H1 (cell line): ENCODE measurements around the gene TTC3. TPM values are rescaled to one million over a fixed set of nuclear protein-coding genes. Genes with fewer than 3 reads are reported as not detected.
A peak's percentile ranks its signal among the peaks of the same experiment; 100 is the strongest.

Experiments
- CTCF ChIA-PET: fragments of 300-600 bp; sonication (Branson Sonifier 250); formaldehyde crosslinking; loops from one replicate; lab custom pipeline; 2021; ENCODE audit not compliant: partially characterized antibody; lab: Charles Lee
- POLR2A ChIA-PET: fragments of 300-600 bp; sonication (Branson Sonifier 250); formaldehyde crosslinking; loops from one replicate; lab custom pipeline; 2021; ENCODE audit warnings: inconsistent platforms; ENCODE audit not compliant: partially characterized antibody; lab: Charles Lee
- DNase-seq, 2 experiments: peaks; one replicate each; pipeline versions ENCODE4 v3.0.0 to v3.0.0-alpha.2; 2010 to 2022; ENCODE audit warnings: low spot score in 2 of 2, low read depth in 1 of 2, mixed read lengths in 1 of 2
- FAIRE-seq: peaks from 2 replicates; lab custom pipeline; 2011; peaks lifted over from hg19 to GRCh38; lab: Jason Lieb, UNC
- H2AFZ ChIP-seq: 2 replicates; pipeline ENCODE4 v1.8.1; 2012; ENCODE audit warnings: low read length, inconsistent platforms
- H2AK5ac ChIP-seq: 2 replicates; pipeline ENCODE4 v1.6.1; 2013; ENCODE audit warnings: low read depth, low read length
- H2BK120ac ChIP-seq: replicated peaks from 2 replicates; pipeline ENCODE3; 2013; ENCODE audit warnings: low read depth, low read length, inconsistent platforms
- H2BK12ac ChIP-seq: 2 replicates; pipeline ENCODE4 v1.6.1; 2013; ENCODE audit warnings: low read depth, low read length
- H2BK15ac ChIP-seq: 2 replicates; pipeline ENCODE4 v1.6.1; 2013; ENCODE audit warnings: low read length
- H2BK20ac ChIP-seq: 2 replicates; pipeline ENCODE4 v1.6.1; 2013; ENCODE audit warnings: low read length
- H2BK5ac ChIP-seq: 2 replicates; pipeline ENCODE4 v1.6.1; 2013; ENCODE audit warnings: low read depth, low read length
- H3K14ac ChIP-seq: 2 replicates; pipeline ENCODE4 v1.6.1; 2013; ENCODE audit warnings: inconsistent platforms; ENCODE audit not compliant: insufficient read length
- H3K18ac ChIP-seq: 2 replicates; pipeline ENCODE4 v1.6.1; 2013; ENCODE audit warnings: low read length; ENCODE audit errors: extremely low read depth
- H3K23ac ChIP-seq: 2 replicates; pipeline ENCODE4 v1.6.1; 2013; ENCODE audit warnings: inconsistent platforms; ENCODE audit not compliant: insufficient read length
- H3K23me2 ChIP-seq: 2 replicates; pipeline ENCODE4 v1.6.1; 2013; ENCODE audit warnings: low read depth, low read length
- H3K27ac ChIP-seq: 2 replicates; pipeline ENCODE4 v1.6.1; 2011; ENCODE audit warnings: low read depth, low read length, inconsistent platforms
- H3K27me3 ChIP-seq, 4 experiments: replicated peaks in 1 of 4; 1 replicate in 1 of 4; 2 replicates in 3 of 4; pipeline versions ENCODE4 v1.6.1 to v1.8.1; 2011 to 2013; ENCODE audit warnings: low read length in 3 of 4, mild to moderate bottlenecking in 3 of 4, inconsistent platforms in 2 of 4, mixed read lengths in 2 of 4, moderate library complexity in 1 of 4; ENCODE audit not compliant: control insufficient read depth in 3 of 4, insufficient read depth in 3 of 4; ENCODE audit errors: extremely low read depth in 1 of 4
- H3K36me3 ChIP-seq, 4 experiments: 2 replicates each; pipeline versions ENCODE4 v1.6.1 to v1.8.1; 2011 to 2013; ENCODE audit warnings: mild to moderate bottlenecking in 4 of 4, low read length in 3 of 4, moderate library complexity in 2 of 4, control low read depth in 1 of 4, inconsistent platforms in 1 of 4; ENCODE audit not compliant: insufficient read depth in 4 of 4, control insufficient read depth in 2 of 4
- H3K4ac ChIP-seq: replicated peaks from 2 replicates; pipeline ENCODE3; 2013; ENCODE audit warnings: low read length, low read depth, mixed read lengths, inconsistent platforms; ENCODE audit not compliant: insufficient read length
- H3K4me1 ChIP-seq, 4 experiments: replicated peaks in 1 of 4; 1 replicate in 1 of 4; 2 replicates in 3 of 4; pipeline versions ENCODE4 v1.6.1 to v1.8.1; 2011 to 2013; ENCODE audit warnings: low read length in 3 of 4, inconsistent platforms in 2 of 4, mixed read lengths in 1 of 4; ENCODE audit not compliant: insufficient read depth in 4 of 4, control insufficient read depth in 3 of 4
- H3K4me2 ChIP-seq, 2 experiments: 2 replicates each; pipeline versions ENCODE4 v1.6.1 to v1.8.1; 2011 to 2013; ENCODE audit warnings: low read depth in 2 of 2, low read length in 2 of 2, control low read depth in 1 of 2, inconsistent platforms in 1 of 2, mild to moderate bottlenecking in 1 of 2; ENCODE audit not compliant: insufficient read depth in 1 of 2
- H3K4me3 ChIP-seq, 4 experiments: fragments of 200-600, 300-600 bp in 1 of 4; sonication (generic), shearing (Covaris generic), sonication (Bioruptor Twin) in 1 of 4; 2 replicates each; pipeline versions ENCODE4 v1.5.1 to v1.8.1; 2011 to 2016; ENCODE audit warnings: low read length in 4 of 4, low read depth in 3 of 4, control low read depth in 2 of 4, inconsistent platforms in 2 of 4, mild to moderate bottlenecking in 2 of 4, mixed read lengths in 1 of 4, moderate library complexity in 1 of 4; ENCODE audit not compliant: insufficient read depth in 2 of 4; ENCODE audit errors: extremely low read depth in 1 of 4
- H3K56ac ChIP-seq: replicated peaks from 2 replicates; pipeline ENCODE3; 2013; ENCODE audit warnings: low read depth, mild to moderate bottlenecking, mixed read lengths, low read length, inconsistent platforms; ENCODE audit not compliant: insufficient read length
- H3K79me1 ChIP-seq: 2 replicates; pipeline ENCODE4 v1.6.1; 2013; ENCODE audit warnings: low read depth, low read length, control low read depth
- H3K79me2 ChIP-seq, 2 experiments: 2 replicates each; pipeline versions ENCODE4 v1.6.1 to v1.8.1; 2012 to 2013; ENCODE audit warnings: low read length in 2 of 2, mild to moderate bottlenecking in 2 of 2, inconsistent platforms in 1 of 2; ENCODE audit not compliant: insufficient read depth in 2 of 2, control insufficient read depth in 1 of 2
- H3K9ac ChIP-seq, 4 experiments: replicated peaks in 1 of 4; 1 replicate in 1 of 4; 2 replicates in 3 of 4; pipeline versions ENCODE4 v1.6.1 to v1.8.1; 2011 to 2013; ENCODE audit warnings: low read depth in 3 of 4, low read length in 3 of 4, control low read depth in 2 of 4, mild to moderate bottlenecking in 2 of 4, moderate library complexity in 2 of 4, inconsistent platforms in 1 of 4; ENCODE audit errors: extremely low read depth in 1 of 4
- H3K9me3 ChIP-seq, 2 experiments: 2 replicates each; pipeline versions ENCODE4 v1.6.1 to v1.8.1; 2012 to 2013; ENCODE audit warnings: mild to moderate bottlenecking in 2 of 2, moderate library complexity in 2 of 2, control low read depth in 1 of 2, inconsistent platforms in 1 of 2, low read depth in 1 of 2, low read length in 1 of 2, mixed read lengths in 1 of 2; ENCODE audit not compliant: insufficient read depth in 2 of 2
- H4K20me1 ChIP-seq, 2 experiments: replicated peaks in 1 of 2; 2 replicates each; pipeline versions ENCODE3 to v1.8.1; 2011 to 2013; ENCODE audit warnings: inconsistent platforms in 2 of 2, low read length in 2 of 2, mild to moderate bottlenecking in 1 of 2; ENCODE audit not compliant: insufficient read depth in 2 of 2, control insufficient read depth in 1 of 2
- H4K5ac ChIP-seq: 2 replicates; pipeline ENCODE4 v1.6.1; 2013; ENCODE audit warnings: low read length, low read depth, mixed read lengths, inconsistent platforms; ENCODE audit not compliant: insufficient read length
- H4K8ac ChIP-seq: 2 replicates; pipeline ENCODE4 v1.8.0; 2013; ENCODE audit warnings: mild to moderate bottlenecking, moderate library complexity, low read length, inconsistent platforms; ENCODE audit not compliant: insufficient read depth; ENCODE audit errors: extremely low read depth
- H4K91ac ChIP-seq: replicated peaks from 2 replicates; pipeline ENCODE3; 2013; ENCODE audit warnings: low read length, mixed read lengths, inconsistent platforms; ENCODE audit not compliant: insufficient read length
- CHD2 ChIP-seq: IDR thresholded peaks from 2 replicates; pipeline ENCODE4 v1.6.1; 2012; ENCODE audit warnings: low read length, improper control_type of control experiment
- SRF ChIP-seq: IDR thresholded peaks from 2 replicates; pipeline ENCODE4 v1.6.1; 2011; ENCODE audit warnings: mild to moderate bottlenecking, low read depth, low read length, moderate library complexity
- WGBS, 2 experiments: shearing (Covaris generic) in 1 of 2; methylation state at CpG; one replicate each; pipeline versions ENCODE4 v1.1.6 to v1.1.7; 2013 to 2015; ENCODE audit warnings: low lambda C conversion rate in 2 of 2, mixed read lengths in 2 of 2, inconsistent platforms in 1 of 2, low coverage in 1 of 2, missing lambda C conversion rate in 1 of 2; ENCODE audit not compliant: insufficient replicate concordance in 2 of 2, insufficient coverage in 1 of 2, insufficient read length in 1 of 2; ENCODE audit errors: extremely low coverage in 1 of 2, missing lambda C conversion rate in 1 of 2; 5-methylcytosine and 5-hydroxymethylcytosine counted together
- polyA plus RNA-seq, 7 experiments: library from polyadenylated mRNA; depleted of rRNA in 3 of 7; stranded (reverse) in 5 of 7; unstranded in 2 of 7; fragments of >200 nt in 5 of 7; fragments of 200-250 nt in 2 of 7; gene quantifications; 1 replicate in 5 of 7; 2 replicates in 1 of 7; 4 replicates in 1 of 7; pipeline versions ENCODE4 v1.2.1 to v1.2.3, GENCODE V29; 2011 to 2013; ENCODE audit warnings: missing spikeins in 2 of 7, mixed read lengths in 2 of 7
- total RNA-seq: library from RNA; stranded (reverse); fragmentation: NEBNext Ultra II Directional; extraction: Animal tissue kit (Norgen Biotek cat#: 25700); gene quantifications from 2 replicates; pipeline ENCODE4 v1.2.1, GENCODE V29; 2021

TTC3 gene
- total and polyA plus RNA-seq, 2 of the 8 experiments (the other 6 are each of a cell fraction or from before 2014, with no cell fraction given) = 11.0 to 36.2 TPM

DNA sequence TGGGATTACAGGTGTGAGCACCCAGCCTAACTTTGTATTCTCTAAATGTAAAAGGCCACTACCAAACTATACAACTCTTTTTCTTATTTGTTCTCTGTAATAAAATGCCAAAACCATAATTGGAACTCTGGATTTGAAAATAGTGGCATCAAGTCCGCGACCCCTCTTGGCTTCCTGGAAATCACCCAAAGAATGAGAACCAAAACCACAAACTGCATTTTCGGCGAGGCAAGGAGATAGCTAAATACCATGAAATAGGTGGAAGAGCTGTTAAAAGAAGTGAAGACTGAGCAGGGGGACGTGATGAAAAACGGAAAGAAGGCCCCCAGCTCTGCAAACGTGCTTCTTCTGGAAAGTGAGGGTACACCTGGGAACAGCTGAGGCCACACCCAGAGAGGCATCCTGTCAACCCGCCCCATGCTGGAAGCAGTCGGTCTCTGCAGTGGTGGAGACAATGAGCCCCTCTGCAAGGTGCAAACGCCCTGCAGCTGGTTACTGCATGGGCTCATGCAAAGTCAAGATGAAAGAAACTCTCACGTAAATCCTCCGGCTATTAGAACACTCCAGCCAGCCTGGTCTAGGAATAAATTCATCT lies 171.5 kb downstream of the TTC3 start:
- Histone ChIP-seq H3K27me3 (no peaks in the 10 kb centered on the region), H3K4me1 (peaks cover 5 to 8% (median 7%) of the 10 kb centered on the region in 4 experiments), H3K9ac (no peak overlapping the region; a peak in 1 of 7 replicates), H2AFZ (no peak overlapping the region), H2BK120ac (no peak overlapping the region), H2BK12ac (no peak overlapping the region), H3K23me2 (no peaks in the 10 kb centered on the region), H3K36me3 (peaks cover 0 to 10% (median 1%) of the 10 kb centered on the region in 4 experiments; a peak in 1 of 8 replicates), H2AK5ac (no peak overlapping the region), H3K79me1 (peaks cover 21% of the 10 kb centered on the region), H2BK5ac (no peak overlapping the region), H3K27ac (no peak overlapping the region), H3K4me3 (peak overlapping the region in 2 of 4 experiments; percentile 1 to 19; a peak in 2 of 8 replicates), H4K5ac (no peak overlapping the region), H4K91ac (no peak overlapping the region), H4K8ac (no peak overlapping the region), H3K14ac (no peak overlapping the region), H2BK20ac (no peak overlapping the region), H3K56ac (no peak overlapping the region), H4K20me1 (peaks cover 3 to 10% of the 10 kb centered on the region in 2 experiments), H2BK15ac (no peak overlapping the region), H3K79me2 (peaks cover 0 to 91% of the 10 kb centered on the region in 2 experiments), H3K4me2 (peak overlapping the region; percentile 25 to 42; a peak in 3 of 4 replicates), H3K18ac (no peak overlapping the region), H3K4ac (no peak overlapping the region), H3K23ac (no peak overlapping the region), H3K9me3 (no peaks in the 10 kb centered on the region)
- FAIRE-seq (no peak), DNase-seq (peak in 1 of 2 experiments; percentile 48)
- TF ChIP-seq SRF (peak; percentile 29; the same call in 1 of the 2 replicates), CHD2 (no peak)
- ChIA-PET CTCF (interaction anchor here (1.0 kb wide), 1 partner anchor 115 kb away, joined by 4 read pairs; no protein-coding TSS in a partner anchor), POLR2A (interaction anchor here (1.2 to 1.4 kb wide), 2 partner anchors 8 to 10 kb away, joined by 3 read pairs; no protein-coding TSS in a partner anchor)
- 78% methylated on average over 12 of the region's 12 CpGs; no CpG with 5 or more reads in 1 of the 2 experiments for WGBS, 2 experiments
